Measurements from ENCODE around the gene PEX11B. TPM values are rescaled to one million over a fixed set of nuclear protein-coding genes. Genes with fewer than 3 reads are reported as not detected.

The PEX11B gene
- polyA plus RNA-seq, 1 donor (not counting 4 experiments of a cell fraction or from before 2014, with no cell fraction given) = 97.7 TPM

DNA sequence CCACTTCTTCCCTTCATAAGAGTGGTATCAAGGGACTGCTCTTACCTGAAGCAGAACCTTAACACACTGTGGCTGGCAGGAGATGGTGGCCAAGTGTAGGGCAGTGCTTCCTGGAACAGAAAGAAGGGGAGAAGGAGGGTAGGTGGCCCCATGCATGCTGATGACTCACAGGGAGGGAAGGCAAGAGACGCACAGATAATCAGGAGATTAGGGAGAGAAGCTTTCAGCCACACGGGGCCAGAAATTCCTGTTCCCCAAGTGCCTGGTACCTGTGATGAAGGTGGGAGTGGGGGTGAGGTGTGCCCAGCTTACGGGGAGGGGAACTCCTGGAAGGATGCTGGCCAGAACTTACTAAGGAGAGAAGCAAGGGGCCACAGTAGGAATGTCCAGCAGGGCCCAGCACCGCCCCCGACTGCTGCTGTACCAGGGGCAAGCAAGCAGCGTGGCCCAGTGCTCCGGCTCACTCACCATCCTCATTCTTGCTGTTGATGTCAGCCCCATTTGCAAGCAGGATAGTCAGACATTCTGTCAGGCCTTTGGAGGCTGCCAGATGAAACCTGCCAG, 40.5 kb downstream of the PEX11B start:
- no peak overlapping the region for H3K9ac ChIP-seq (ENCODE audit: control insufficient read depth, extremely low read depth, insufficient read depth, low read length)
- TF ChIP-seq EZH2 (IDR thresholded peaks at IDR 0.05; ENCODE audit: low read length) (no peak), CTCF (optimal IDR thresholded peaks at IDR 0.05 in 1 of 3, IDR thresholded peaks at IDR 0.05 in 1 of 3, conservative IDR thresholded peaks at IDR 0.05 in 1 of 3; ENCODE audit: extremely low read depth in 1 of 3, insufficient read depth in 2 of 3, low read length in 3 of 3) (no peak)
- peaks cover 12% of the 10 kb centered on the region for H3K4me1 ChIP-seq (ENCODE audit: control insufficient read depth, extremely low read depth, insufficient read depth, low read length)
- no peak overlapping the region for H3K4me3 ChIP-seq (ENCODE audit: control insufficient read depth in 2 of 3, extremely low read depth in 1 of 3, insufficient read depth in 2 of 3, low read depth in 1 of 3, low read length in 3 of 3)
- no peaks in the 10 kb centered on the region for H3K9me3 ChIP-seq (ENCODE audit: control insufficient read depth, low read depth, low read length)
- no peak overlapping the region for H3K27ac ChIP-seq (ENCODE audit: control insufficient read depth, insufficient read depth, low read length)
- dilution Hi-C loops (cut with MboI; ENCODE audit: extremely low pct_ligation_motif_present, low sequenced_read_pairs) = no loop called here
- peak overlapping the region; percentile 81 for H2AFZ ChIP-seq (ENCODE audit: control insufficient read depth, low read length)
- FAIRE-seq (peak; percentile 29), DNase-seq (ENCODE audit: low read depth, low spot score) (no peak)
- H4K20me1 ChIP-seq (ENCODE audit: control insufficient read depth, extremely low read depth, insufficient read depth, low read length) = no peaks in the 10 kb centered on the region
- H3K4me2 ChIP-seq (ENCODE audit: control insufficient read depth, extremely low read depth, insufficient read depth, low read depth, low read length) = peak overlapping the region; percentile 43
- no peaks in the 10 kb centered on the region for H3K9me1 ChIP-seq (ENCODE audit: control insufficient read depth, extremely low read depth, insufficient read depth, low read length)
- H3K36me3 ChIP-seq (ENCODE audit: control insufficient read depth in 2 of 2, extremely low read depth in 1 of 2, insufficient read depth in 2 of 2, low read length in 2 of 2) = no peaks in the 10 kb centered on the region
- H3K27me3 ChIP-seq (ENCODE audit: control insufficient read depth, extremely low read depth, insufficient read depth, low read length) = peaks cover 4% of the 10 kb centered on the region
- H3K79me2 ChIP-seq (ENCODE audit: control insufficient read depth, insufficient read depth, low read length) = no peaks in the 10 kb centered on the region

DNA sequence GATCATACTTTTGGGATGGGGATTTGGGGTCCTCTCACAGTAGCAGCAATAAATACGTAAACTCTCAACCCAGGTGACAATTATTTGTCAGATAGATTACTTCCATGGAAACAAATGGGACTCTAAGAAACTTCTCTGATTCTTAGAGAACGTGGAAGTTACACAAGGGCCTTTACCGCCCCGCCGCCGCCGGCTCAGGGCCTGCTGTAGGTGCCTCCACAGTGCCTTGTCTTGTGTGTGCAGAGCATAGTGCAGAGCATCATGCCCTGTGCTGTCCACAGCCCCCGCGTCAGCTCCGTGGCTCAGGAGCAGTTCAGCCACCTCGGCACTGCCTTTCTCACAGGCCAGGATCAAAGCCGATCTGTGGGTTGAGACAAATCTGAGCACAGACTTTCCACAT, 43.9 kb downstream of the PEX11B start:
- H3K4me2 ChIP-seq (ENCODE audit: control insufficient read depth, extremely low read depth, insufficient read depth, low read depth, low read length) = no peak overlapping the region
- H3K4me1 ChIP-seq (ENCODE audit: control insufficient read depth, extremely low read depth, insufficient read depth, low read length) = peaks cover 18% of the 10 kb centered on the region
- no peak for TF ChIP-seq EZH2 (IDR thresholded peaks at IDR 0.05; ENCODE audit: low read length)
- TF ChIP-seq CTCF (optimal IDR thresholded peaks at IDR 0.05 in 1 of 3, IDR thresholded peaks at IDR 0.05 in 1 of 3, conservative IDR thresholded peaks at IDR 0.05 in 1 of 3; ENCODE audit: extremely low read depth in 1 of 3, insufficient read depth in 2 of 3, low read length in 3 of 3) = no peak
- peaks cover 12% of the 10 kb centered on the region for H3K27me3 ChIP-seq (ENCODE audit: control insufficient read depth, extremely low read depth, insufficient read depth, low read length)
- H3K79me2 ChIP-seq (ENCODE audit: control insufficient read depth, insufficient read depth, low read length) = no peaks in the 10 kb centered on the region
- no peaks in the 10 kb centered on the region for H4K20me1 ChIP-seq (ENCODE audit: control insufficient read depth, extremely low read depth, insufficient read depth, low read length)
- no peaks in the 10 kb centered on the region for H3K36me3 ChIP-seq (ENCODE audit: control insufficient read depth in 2 of 2, extremely low read depth in 1 of 2, insufficient read depth in 2 of 2, low read length in 2 of 2)
- DNase-seq (ENCODE audit: low read depth, low spot score) (no peak), FAIRE-seq (no peak)
- dilution Hi-C loops (cut with MboI; ENCODE audit: extremely low pct_ligation_motif_present, low sequenced_read_pairs) = no loop called here
- no peak overlapping the region for H3K9ac ChIP-seq (ENCODE audit: control insufficient read depth, extremely low read depth, insufficient read depth, low read length)
- H3K9me3 ChIP-seq (ENCODE audit: control insufficient read depth, low read depth, low read length) = no peaks in the 10 kb centered on the region
- H3K9me1 ChIP-seq (ENCODE audit: control insufficient read depth, extremely low read depth, insufficient read depth, low read length) = no peaks in the 10 kb centered on the region
- no peak overlapping the region for H3K27ac ChIP-seq (ENCODE audit: control insufficient read depth, insufficient read depth, low read length)
- H3K4me3 ChIP-seq (ENCODE audit: control insufficient read depth in 2 of 3, extremely low read depth in 1 of 3, insufficient read depth in 2 of 3, low read depth in 1 of 3, low read length in 3 of 3) = no peak overlapping the region
- H2AFZ ChIP-seq (ENCODE audit: control insufficient read depth, low read length) = no peak overlapping the region
